Activated CD4-positive, alpha-beta T cell treated with anti-CD3 and anti-CD28 coated beads, Interleukin-2, amount 50 U/mL, for 48 hours (primary cell): ENCODE data around the gene C11orf21.
"Not testable (repeated sequence)": the region's sequence is repeated elsewhere in the genome, so short reads cannot be mapped to it uniquely, and the experiment has no call there.

Experiments
- DNase-seq, 2 experiments: peaks; one replicate each; pipeline ENCODE4 v3.0.0-alpha.2; 2020

C11orf21 gene

DNA sequence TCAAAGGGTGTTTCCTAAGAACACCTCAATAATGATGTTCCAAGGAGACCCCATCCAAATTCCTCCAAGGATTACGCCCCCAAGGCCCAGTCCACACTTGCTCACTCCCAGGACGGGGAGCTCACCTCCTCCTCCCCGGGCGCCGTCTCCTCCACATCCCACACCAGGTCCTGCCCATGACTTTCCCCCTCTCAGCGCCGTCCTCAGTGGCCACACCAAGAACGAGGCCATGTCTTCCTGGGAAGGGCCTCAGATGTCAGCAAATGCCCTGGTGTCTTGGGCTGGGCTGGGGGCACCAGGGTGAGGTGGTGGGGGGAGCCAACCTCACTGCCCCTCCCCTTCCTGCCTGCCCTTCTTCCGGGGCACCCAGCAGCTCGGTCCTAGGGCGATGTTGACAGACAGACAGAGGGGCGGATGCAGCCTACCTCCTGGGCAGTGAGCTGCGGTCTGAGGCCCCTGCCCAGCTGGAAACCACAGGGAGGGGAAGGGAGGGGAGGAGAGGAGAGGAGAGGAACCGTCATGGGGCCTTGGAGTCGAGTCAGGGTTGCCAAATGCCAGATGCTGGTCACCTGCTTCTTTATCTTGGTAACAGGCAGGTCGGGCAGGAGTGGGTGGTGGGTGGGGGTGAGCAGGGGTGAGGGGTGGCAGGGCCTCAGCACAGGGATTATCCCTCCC lies at the start of gene C11orf21, which contains the start of gene TSPAN32:
TSS of gene C11orf21 (minus strand) at position 288 of the 675 bp plus-strand sequence. CDS start at position 178, 110 bp downstream.
TSS of gene TSPAN32 (plus strand) at position 383 of the 675 bp plus-strand sequence. CDS start at position 520, 137 bp downstream.
- DNase-seq = peak; percentile 64 to 72

DNA sequence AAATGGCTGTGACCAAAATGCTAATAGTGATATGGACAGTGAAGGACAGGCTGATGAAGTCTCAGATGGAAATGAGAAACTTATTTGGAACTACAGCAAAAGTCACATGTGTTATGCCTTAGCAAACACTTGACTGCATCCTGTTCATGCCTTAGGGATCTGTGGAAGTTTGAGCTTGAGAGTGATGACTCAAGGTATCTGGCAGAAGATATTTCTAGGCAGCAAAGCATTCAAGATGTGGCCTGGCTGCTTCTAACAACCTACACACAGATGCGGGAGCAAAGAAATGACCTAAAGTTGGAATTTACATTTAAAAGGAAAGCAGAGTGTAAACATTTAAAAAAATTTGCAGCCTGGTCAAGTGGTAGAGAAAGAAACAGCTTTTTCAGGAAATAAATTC lies 47.3 kb upstream of the C11orf21 start:
- DNase-seq = no peak

DNA sequence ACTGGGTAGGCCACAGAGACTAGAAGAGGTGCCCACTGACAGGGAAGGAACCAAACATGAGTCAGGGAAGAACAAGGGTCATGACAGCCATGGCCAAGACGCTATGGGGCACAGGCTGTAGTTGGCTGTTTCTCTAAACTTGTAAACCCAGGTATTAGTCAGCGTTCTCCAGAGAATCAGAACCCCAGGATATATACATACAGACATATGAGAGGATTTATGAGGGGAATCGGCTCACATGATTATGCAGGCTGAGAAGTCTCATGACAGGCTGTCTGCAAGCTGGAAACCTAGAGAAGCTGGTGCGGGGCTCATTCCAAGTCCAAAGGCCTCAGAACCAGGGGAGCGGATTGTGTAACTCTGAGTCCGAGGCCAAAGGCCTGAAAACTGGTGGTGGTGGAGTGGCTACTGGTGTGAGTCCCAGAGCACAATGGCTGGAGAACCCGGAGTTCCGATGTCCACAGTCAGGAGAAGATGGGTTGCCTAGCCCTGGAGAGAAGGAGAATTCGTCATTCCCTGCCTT lies 45.7 kb upstream of the C11orf21 start:
- DNase-seq = no peak

DNA sequence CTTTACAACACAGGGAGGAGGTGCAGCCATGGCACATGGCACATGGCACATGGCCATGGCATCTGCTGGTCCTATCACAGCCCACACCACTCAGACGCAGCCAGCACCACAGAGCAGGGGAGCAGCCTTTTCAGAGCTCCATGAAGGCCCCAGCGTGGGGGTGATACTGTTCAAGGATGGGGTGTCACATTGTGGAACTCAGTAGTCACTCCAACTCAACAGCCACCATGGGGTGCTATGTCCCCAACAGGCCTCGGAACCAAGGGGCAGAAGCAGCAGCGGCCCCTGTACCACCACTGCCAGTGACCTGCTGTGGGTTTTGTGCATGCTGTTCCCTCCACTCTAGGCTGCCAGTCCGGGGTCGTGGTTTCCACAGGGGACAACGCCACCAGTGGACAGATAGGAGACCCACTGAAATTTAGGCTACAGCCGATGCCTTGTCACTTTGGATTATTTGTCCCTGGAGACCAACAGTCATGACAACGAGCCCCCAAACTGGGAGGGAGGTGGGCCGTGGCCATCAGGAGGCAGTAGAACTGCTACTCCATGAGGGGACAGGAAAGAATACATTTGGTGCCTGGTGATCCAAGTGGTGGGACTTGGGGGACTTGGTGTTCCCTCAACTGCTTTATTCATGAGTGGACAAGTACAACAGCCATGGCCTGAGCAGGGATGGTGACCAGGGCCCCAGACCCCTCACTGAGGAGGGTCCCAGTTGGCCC lies 45.0 kb upstream of the C11orf21 start:
- DNase-seq = no peak

DNA sequence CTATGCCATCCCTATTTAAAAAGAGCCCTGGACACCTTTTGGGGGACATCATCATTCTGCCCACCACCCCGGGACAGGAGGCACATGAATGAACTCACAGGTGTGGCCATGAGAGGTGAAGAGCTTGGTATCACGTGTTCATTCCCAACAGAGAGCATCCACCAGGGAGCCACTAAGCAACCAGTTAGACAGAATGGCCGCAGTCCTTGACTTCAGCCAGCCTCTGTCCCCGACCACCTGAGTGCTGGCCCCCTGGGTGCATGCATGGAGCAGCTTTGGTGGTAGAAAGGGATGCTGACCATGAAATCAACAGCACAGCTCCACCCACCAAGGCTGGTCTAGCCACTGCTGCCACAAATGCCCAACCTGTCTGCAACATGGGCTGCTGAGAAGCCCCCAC lies 44.3 kb upstream of the C11orf21 start:
- no peak for DNase-seq

DNA sequence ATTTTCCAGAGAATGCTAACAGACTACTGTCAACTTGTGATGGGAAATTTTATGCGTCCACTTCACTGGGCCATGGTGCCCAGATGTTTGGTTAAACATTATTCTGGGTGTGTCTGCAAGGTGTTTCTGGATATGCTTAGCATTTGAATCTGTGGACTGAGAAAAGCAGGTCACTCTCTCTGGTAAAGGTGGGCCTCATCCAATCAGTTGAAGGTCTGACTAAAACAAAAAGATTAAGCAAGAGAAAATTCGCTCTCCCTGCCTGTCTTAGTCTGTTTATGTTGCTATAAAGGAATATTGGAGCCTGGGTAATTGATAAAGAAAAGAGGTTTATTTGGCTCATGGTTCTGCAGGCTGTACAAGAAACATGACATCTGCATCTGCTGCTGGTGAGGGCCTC lies 43.3 kb upstream of the C11orf21 start:
- no peak for DNase-seq

DNA sequence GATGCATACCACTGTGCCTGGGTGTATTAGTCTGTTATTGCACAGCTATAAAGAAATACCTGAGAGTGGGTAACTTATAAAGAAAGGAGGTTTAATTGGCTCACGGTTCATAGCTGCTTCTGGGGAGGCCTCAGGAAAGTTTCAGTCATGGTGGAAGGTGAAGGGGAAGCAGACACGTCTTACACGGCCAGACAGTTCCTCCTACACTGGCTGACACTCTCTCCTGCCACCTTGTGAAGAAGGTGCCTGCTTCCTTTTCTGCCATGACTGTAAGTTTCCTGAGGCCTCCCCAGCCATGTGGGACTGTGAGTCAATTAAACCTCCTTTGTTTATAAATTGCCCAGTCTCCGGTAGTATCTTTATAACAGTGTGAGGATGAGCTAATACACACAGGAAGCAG lies 41.8 kb upstream of the C11orf21 start:
- no peak for DNase-seq

DNA sequence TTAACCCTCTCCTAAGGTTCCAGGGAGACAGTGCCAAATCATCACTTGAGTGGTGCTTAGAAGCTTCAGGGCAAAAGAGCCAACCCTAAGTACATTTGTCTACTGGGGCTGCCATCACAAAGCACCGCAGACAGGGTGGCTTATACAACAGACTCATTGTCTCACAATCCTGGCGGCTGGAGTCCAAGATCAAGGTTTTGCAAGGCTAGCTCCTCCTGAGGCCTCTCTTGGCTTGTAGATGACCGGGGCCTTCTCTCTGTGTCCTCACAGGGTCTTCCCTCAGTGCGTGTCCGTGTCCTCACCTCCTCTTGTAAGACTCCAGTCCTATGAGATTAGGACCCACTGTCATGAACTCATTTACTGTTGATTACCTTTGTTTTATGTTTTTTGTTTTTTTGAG lies 41.3 kb upstream of the C11orf21 start:
- no peak for DNase-seq

DNA sequence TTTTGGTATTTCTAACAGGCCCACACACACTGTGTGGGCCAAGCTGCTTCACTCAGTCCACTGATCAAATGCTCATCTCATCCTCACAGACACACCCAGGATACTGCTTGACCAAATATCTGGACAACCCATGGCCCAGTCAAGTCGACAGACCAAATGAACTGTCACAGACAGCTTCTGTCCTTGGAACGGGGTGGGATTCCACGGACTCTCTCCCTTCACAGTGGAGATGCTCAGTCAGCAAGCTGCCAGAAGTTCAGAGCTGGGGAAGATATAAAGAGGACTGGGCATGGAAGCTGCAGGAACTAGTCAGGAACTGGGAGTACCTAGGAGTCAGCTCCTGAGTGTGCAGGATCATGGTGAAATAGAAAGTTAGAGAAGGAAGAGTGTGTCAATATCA lies 40.8 kb upstream of the C11orf21 start:
- DNase-seq = no peak

DNA sequence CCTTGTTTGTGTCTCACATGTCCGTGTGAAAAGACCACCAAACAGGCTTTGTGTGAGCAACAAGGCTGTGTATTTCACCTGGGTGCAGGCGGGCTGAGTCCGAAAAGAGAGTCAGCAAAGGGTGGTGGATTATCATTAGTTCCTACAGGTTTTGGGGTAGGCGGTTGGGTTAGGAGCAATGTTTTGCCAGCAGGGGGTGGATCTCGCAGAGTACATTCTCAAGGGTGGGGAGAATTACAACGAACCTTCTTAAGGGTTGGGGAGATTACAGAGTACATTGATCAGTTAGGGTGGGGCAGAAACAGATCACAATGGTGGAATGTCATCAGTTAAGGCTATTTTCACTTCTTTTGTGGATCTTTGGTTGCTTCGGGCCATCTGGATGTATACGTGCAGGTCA lies 37.0 kb upstream of the C11orf21 start:
- DNase-seq = not testable (repeated sequence)

DNA sequence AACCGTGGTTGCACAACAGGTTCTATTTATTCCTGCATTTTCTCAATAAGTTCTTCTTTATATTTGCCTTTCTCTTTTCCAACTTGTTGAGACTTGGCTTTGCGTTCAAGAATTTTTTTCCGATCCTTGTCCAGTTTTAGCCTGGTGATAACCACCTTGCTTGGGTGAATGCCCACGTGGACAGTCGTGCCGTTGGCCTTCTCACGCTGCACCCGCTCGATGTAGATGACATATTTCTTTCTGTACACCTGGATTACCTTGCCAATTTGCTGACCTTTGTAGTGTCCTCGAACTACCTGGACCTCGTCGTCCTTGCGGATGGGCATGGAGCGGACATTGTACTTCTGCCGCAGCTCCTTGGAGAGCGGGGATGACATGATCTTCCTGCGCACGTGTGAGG lies 33.6 kb upstream of the C11orf21 start:
- DNase-seq = not testable (repeated sequence)

DNA sequence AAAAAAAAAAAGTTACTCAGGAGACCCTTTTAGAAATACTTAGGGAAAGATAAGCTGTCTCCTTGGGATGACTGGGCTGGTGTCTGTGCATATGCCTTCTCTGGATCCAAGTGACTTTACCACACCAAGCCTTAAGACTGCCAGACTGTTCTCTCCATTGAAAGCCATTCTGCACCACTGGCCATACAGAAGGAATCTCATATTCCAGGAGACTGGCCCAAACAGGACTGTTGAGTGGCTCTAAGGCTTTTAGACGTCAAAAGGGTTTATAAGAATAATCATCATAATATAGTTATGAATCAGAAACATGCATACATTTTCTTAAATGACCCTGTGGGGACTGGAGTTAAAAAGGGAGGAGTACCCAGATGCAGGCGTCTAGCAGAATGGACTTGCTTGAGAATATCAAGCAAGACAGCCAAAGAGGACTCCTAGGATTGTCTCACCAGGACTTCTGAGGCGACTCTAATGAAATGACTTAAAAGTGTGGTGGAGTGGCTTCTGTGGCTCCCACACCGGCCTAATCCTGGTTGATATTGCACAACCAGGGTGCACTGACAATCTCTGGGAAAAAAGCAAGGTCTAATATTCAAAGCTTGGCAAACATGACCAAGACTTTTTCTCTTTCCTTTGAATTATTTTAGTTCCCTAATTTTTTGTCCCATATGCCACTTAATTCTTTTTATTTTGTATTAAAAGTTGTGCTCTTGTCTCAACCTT lies 31.9 kb upstream of the C11orf21 start:
- DNase-seq = not testable (repeated sequence)

DNA sequence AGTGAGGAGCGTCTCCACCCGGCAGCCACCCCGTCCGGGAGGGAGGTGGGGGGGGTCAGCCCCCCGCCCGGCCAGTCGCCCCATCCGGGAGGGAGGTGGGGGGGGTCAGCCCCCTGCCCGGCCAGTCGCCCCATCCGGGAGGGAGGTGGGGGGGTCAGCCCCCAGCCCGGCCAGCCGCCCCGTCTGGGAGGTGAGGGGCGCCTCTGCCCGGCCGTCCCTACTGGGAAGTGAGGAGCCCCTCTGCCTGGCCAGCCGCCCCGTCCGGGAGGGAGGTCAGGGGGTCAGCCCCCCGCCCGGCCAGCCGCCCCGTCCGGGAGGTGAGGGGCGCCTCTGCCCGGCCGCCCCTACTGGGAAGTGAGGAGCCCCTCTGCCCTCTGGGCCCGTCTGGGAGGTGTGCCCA lies 30.9 kb upstream of the C11orf21 start:
- not testable (repeated sequence) for DNase-seq

DNA sequence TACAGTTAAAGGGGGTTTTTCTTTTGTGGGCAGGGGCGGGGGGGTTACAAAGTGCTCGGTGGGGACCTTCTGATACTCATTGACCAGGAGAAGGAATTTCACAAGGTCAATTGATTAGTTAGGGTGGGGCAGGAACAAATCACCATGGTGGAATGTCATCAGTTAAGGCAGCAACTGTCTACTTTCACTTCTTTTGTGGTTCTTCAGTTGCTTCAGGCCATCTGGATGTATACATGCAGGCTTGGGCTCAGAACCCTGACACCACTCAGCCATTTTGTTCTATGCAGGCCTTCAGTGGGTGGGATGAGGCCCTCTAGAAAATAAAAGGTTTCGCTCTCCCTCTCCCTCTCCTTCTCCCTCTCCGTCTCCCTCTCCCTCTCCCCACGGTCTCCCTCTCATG lies 29.7 kb upstream of the C11orf21 start:
- no peak for DNase-seq

DNA sequence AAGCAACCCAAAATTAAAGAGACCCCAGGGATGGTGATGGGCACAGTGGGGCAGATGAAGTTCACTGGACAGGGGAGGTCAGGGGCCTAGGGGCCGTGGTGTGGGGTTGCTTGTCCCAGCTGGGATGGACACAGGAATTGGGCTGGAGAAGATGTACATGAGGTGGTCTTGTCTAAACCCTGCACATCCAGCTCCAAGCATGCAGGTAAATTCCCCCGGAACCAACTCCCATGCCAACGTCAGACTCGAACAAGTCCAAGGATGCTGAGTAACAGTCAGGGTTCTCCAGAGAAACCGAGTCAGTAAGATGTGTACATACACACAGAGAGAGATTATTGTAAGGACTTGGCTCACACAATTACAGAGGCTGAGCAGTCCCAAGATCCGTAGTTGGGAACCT lies 29.0 kb upstream of the C11orf21 start:
- no peak for DNase-seq

DNA sequence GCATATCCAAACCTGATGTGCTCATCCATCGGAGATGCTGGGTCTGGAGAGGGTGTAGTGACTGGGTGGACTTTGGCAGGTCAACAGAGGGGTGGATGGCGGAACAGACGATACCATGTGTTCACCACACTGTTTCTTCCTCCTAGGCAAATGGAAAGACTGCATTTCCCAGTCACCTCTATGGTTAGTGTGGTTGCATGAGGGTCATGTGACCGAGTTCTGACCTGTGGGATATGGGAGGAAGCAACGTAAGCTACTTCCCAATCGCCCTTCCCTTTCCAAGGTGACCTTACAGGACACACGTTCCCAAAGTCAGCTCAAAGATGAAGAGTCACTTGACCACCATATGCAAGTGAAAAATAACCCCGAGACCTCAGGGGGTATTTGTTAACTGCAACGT lies 27.8 kb upstream of the C11orf21 start:
- DNase-seq = no peak

DNA sequence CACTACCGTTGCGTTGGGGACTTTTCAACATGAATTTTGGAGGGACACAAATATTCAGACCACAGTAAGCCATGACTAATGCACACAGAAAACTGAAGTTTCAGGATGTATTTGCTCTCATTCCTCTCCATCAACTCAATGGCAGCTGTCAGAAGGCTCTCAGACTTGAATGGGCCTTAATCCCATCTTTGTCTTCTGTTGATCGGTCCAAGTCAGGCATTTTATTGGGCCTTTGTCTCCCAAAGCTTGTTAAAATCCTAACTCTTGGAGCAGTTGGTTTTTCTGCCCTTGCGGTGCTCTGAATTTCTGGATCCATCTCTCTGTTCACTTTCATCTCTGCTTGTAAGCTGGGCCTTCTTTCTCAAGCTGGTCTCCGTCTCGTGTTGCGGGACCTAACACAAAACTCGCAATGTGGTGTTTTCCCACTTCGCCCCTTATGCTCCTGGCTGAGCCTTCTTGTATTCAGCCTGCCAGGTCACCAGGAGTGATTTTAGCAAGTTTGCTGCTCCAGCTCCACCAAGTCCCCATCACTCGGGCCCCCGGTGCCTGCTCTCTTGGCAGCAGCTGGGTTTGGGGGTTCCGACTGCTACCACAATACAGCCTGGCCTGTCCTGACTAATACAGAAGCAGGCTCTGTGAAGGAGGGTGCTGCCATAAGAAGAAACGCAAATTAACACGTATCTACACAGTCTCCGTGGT lies 27.1 kb upstream of the C11orf21 start:
- no peak for DNase-seq

DNA sequence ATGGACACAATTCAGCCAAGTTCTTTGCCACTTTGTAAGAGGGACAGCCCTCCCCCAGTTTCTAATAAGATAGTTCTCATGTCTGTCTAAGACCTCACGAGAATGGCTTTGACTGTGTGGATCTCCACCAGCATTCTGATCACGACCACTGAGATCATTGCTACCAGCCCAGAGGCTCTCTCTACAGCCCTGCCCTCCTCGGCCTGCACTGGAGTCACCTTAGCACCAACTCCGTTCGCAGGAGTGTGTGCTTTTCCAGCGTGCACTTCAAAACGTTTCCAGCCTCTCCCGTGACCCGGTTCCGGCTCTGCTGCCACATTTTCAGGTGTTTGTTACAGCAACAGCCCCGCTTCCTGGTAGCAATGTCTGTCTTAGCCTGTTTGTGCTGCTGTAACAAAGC lies 26.3 kb upstream of the C11orf21 start:
- no peak for DNase-seq

DNA sequence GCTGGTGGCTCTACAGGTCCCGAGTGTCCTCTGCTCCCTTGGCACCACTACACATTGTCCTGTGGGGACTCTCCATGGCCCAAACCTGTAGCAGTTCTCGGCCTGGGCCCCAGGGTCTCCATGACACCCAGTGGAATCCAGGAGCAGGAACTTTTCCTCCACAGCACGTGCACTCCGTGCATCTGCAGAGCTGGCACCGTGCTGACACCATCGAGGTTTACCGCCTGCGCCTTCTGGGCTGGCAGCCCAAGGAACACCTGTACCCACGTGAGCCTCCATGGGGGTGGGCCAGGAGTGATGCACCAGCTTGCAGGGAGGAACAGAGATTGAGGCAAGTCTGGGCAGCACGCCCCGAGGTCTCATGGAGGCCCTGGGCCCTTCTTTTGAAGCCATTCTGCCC lies 25.3 kb upstream of the C11orf21 start:
- no peak for DNase-seq

DNA sequence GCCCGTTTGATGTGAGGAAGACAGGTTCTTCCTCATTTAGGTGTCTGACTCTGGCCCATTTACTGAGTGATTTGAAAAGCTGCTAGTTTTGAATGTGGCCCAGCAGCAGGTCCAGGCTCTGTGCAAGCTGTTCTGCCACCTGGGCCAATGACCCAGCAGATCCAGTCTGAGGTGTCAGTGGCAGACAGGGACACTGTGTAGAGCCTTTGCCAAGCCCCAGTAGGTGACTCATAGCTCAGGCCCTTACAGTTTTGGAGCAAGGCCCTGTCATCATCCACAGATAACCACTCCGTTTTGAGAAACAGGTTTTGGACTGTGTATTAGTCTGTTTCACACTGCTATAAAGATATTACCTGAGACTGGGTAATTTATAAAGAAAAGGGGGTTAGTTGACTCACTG lies 24.0 kb upstream of the C11orf21 start:
- DNase-seq = no peak

DNA sequence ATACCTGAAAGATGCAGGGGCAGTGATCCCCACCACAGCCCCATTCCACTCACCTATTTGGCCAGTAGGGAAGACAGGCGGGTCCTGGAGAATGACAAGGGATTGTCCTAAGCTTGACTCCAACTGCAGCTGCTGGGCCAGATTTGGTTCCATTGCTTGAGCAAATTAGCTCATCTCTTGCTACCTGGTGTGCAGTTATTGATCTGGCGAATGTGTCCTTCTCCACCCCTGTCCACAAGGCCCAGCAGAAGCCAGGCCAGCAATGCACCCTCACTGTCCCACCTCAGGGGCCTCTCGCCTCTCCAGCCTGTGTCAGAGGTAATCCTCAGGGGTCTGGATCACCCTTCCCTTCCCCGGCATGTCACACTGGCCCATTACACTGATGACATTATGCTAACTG lies 23.4 kb upstream of the C11orf21 start:
- no peak for DNase-seq

DNA sequence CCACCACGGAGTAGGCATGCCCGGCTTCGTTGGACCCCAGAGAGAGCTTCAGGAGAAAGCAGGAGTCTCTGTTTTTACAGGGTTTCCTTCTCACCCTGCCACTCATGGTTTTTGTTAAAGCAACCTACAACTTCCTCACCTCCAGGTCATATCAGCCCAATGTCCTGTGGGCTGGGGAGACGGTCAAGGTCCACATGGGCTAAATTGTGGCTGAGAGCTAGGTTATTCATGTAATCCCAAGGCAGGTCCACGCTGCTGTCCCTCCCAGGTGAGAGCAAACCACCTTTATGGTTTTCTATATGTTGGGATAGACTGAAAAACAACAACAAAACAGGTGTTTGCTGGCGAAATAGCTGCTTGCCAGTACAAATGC lies 19.6 kb upstream of the C11orf21 start:
- DNase-seq = no peak
